ENCODE measurements around the gene TP63.

TP63 gene

DNA sequence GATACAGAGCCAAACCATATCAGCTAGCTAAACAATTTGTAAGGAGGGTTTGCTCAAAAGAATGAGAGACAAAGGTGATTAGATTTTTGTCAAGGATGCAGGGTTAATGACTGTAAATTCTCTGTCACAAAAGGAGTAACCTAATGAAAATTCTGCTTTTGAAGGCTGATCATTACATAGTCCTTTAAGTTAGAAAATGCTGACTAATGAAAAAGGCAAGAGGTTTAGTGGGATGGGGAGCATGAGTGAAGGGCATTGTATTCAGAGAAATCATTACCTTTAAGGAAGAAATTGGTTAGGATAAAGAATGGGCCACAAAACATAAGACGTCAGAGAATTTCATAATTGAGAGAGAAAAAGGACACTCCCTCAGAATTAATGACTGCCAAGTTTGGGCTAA, 97.7 kb downstream of the TP63 start:
- TF ChIP-seq CTCF (IDR thresholded peaks at IDR 0.05; ENCODE audit: control extremely low read depth, extremely low read depth, low read depth, missing control alignments) = no peak
- ChIA-PET CTCF (no interaction called here), POLR2A (no interaction called here)
- DNase-seq (ENCODE audit: extremely low spot score) = no peak

GRCh38 chr3:189734061-189734460, 102.9 kb downstream of the TP63 start:
- CTCF ChIA-PET = no interaction called here
- no peak for DNase-seq (ENCODE audit: extremely low spot score)
- TF ChIP-seq CTCF (IDR thresholded peaks at IDR 0.05; ENCODE audit: control extremely low read depth, extremely low read depth, low read depth, missing control alignments) = no peak
- POLR2A ChIA-PET = no interaction called here

- POLR2A ChIA-PET = no interaction called here
- CTCF ChIA-PET = no interaction called here
- TF ChIP-seq CTCF (IDR thresholded peaks at IDR 0.05; ENCODE audit: control extremely low read depth, extremely low read depth, low read depth, missing control alignments) = no peak
- no peak for DNase-seq (ENCODE audit: extremely low spot score)
Observed at GRCh38 chr3:189735913-189736312, 104.7 kb downstream of the TP63 start.

DNA sequence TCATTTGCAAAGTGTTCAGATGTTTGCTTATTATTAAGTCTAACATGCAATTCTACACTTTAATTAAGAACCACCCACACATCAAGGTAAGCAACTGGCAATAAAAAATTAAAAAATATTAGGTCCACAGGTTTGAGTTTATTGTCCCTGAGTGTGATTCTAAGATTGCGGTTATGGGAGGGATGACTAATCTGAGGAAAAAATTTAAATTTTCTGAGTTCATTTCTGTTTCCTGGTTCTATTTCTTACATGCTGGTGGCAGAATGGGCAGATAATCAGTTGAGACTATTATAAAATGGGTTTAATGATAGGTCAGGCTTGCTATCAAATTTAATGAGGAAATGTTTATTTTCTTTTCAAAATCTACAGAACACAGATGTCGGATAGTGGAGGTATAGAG, 105.9 kb downstream of the TP63 start:
- no peak for DNase-seq (ENCODE audit: extremely low spot score)
- TF ChIP-seq CTCF (IDR thresholded peaks at IDR 0.05; ENCODE audit: control extremely low read depth, extremely low read depth, low read depth, missing control alignments) = no peak
- POLR2A ChIA-PET = no interaction called here
- CTCF ChIA-PET = no interaction called here

- ChIA-PET CTCF (interaction anchor here (0.9 to 1.7 kb wide), 2 partner anchors 17 to 49 kb away, joined by 3 to 4 read pairs; no protein-coding TSS in a partner anchor), POLR2A (no interaction called here)
- DNase-seq (ENCODE audit: extremely low spot score) = no peak
- TF ChIP-seq CTCF (IDR thresholded peaks at IDR 0.05; ENCODE audit: control extremely low read depth, extremely low read depth, low read depth, missing control alignments) = no peak
Observed at GRCh38 chr3:189737619-189738018, 106.4 kb downstream of the TP63 start.

GRCh38 chr3:189739378-189739777, 108.2 kb downstream of the TP63 start:
- ChIA-PET CTCF (no interaction called here), POLR2A (no interaction called here)
- no peak for TF ChIP-seq CTCF (IDR thresholded peaks at IDR 0.05; ENCODE audit: control extremely low read depth, extremely low read depth, low read depth, missing control alignments)
- DNase-seq (ENCODE audit: extremely low spot score) = no peak

DNA sequence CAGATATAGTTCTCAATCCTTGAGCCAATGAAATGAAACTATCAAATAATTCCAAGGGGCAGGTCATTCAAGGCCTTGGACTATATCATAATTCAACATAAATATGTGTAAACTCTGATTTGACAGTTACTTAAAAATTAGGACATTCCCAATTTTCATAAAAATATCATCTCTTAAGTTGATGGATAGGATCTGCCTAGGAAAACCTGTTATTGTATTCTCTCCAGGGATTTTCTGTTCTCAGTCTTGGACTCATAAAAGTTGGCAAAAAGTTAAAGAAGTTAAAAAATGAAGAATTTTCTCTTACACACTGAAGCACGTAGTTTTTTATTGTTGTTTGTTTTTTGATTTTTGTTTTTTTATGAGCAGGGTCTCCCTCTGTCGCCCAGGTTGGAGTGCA, 109.0 kb downstream of the TP63 start:
- TF ChIP-seq CTCF (IDR thresholded peaks at IDR 0.05; ENCODE audit: control extremely low read depth, extremely low read depth, low read depth, missing control alignments) = no peak
- CTCF ChIA-PET = no interaction called here
- no peak for DNase-seq (ENCODE audit: extremely low spot score)
- POLR2A ChIA-PET = no interaction called here

Data from GM10248 (cell line).